PFSK-1 (cell line): Measurements from ENCODE around the gene STK39.

ENCODE experiments used
- POLR2AphosphoS5 ChIP-seq: IDR thresholded peaks from 2 replicates; pipeline ENCODE4 v1.6.1; 2012; ENCODE audit warnings: low read depth, mild to moderate bottlenecking, control low read depth, low read length, moderate library complexity
- TAF1 ChIP-seq: IDR thresholded peaks from 2 replicates; pipeline ENCODE4 v1.6.1; 2012; ENCODE audit warnings: low read length, control low read depth, borderline replicate concordance; ENCODE audit not compliant: insufficient read depth
- TF ChIP-seq, protein P1 (sequence below), 2 experiments: IDR thresholded peaks; 2 replicates each; pipeline versions ENCODE4 v1.6.1 to v1.8.0; 2011 to 2012; ENCODE audit warnings: low read depth in 2 of 2, low read length in 2 of 2, control low read depth in 1 of 2, inconsistent platforms in 1 of 2, mild to moderate bottlenecking in 1 of 2, moderate library complexity in 1 of 2; ENCODE audit not compliant: insufficient read depth in 1 of 2

DNA sequence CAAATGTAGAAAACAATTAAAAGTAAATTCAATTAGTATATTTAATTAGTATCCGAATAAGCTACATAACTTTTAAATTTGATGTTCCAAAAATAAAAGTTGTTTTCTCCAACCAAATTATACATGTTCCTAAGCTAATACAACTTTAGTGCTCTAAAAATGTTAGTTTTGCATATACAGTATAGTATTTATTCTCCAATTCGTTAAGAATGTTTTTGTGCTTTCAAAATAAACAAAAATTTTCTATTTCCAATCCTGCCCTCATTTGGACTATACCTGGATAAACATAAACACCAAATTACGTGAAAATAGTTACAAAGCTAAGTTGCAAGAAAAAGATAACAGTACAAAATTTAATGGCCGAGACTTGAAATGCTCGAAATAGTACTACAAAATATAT is 71.9 kb downstream of the STK39 start:
- TF ChIP-seq, protein P1, sequence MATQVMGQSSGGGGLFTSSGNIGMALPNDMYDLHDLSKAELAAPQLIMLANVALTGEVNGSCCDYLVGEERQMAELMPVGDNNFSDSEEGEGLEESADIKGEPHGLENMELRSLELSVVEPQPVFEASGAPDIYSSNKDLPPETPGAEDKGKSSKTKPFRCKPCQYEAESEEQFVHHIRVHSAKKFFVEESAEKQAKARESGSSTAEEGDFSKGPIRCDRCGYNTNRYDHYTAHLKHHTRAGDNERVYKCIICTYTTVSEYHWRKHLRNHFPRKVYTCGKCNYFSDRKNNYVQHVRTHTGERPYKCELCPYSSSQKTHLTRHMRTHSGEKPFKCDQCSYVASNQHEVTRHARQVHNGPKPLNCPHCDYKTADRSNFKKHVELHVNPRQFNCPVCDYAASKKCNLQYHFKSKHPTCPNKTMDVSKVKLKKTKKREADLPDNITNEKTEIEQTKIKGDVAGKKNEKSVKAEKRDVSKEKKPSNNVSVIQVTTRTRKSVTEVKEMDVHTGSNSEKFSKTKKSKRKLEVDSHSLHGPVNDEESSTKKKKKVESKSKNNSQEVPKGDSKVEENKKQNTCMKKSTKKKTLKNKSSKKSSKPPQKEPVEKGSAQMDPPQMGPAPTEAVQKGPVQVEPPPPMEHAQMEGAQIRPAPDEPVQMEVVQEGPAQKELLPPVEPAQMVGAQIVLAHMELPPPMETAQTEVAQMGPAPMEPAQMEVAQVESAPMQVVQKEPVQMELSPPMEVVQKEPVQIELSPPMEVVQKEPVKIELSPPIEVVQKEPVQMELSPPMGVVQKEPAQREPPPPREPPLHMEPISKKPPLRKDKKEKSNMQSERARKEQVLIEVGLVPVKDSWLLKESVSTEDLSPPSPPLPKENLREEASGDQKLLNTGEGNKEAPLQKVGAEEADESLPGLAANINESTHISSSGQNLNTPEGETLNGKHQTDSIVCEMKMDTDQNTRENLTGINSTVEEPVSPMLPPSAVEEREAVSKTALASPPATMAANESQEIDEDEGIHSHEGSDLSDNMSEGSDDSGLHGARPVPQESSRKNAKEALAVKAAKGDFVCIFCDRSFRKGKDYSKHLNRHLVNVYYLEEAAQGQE (IDR thresholded peaks at IDR 0.05; ENCODE audit: insufficient read depth in 1 of 2, low read depth in 2 of 2, low read length in 2 of 2): no peak
- no peak for TF ChIP-seq POLR2AphosphoS5
- TF ChIP-seq TAF1: no peak
